CD4-positive, alpha-beta memory T cell (primary cell): ENCODE results near the gene AKNA. TPM values are rescaled to one million over a fixed set of nuclear protein-coding genes. Genes with fewer than 3 reads are reported as not detected.
A peak's percentile ranks its signal among the peaks of the same experiment; 100 is the strongest.

Experiments
- CTCF ChIA-PET: fragments of 350-600 bp; sonication (Branson Sonifier 250); formaldehyde crosslinking; loops from one replicate; lab custom pipeline; 2021; ENCODE audit warnings: inconsistent platforms; ENCODE audit not compliant: partially characterized antibody; lab: Charles Lee
- POLR2A ChIA-PET: fragments of 350-600 bp; sonication (Branson Sonifier 250); formaldehyde crosslinking; loops from one replicate; lab custom pipeline; 2021; ENCODE audit not compliant: partially characterized antibody; lab: Charles Lee
- DNase-seq, 5 donors: peaks; one replicate each; pipeline versions ENCODE4 v3.0.0 to v3.0.0-alpha.2; 2020 to 2022; ENCODE audit warnings: mixed read lengths in 1 of 5
- H3K27ac ChIP-seq: one replicate; pipeline ENCODE4 v1.7.0; 2013; ENCODE audit warnings: low read depth, low read length
- H3K27me3 ChIP-seq: 2 replicates; pipeline ENCODE4 v1.7.0; 2013; ENCODE audit warnings: mild to moderate bottlenecking, low read length, moderate library complexity; ENCODE audit not compliant: insufficient read depth
- H3K36me3 ChIP-seq: 2 replicates; pipeline ENCODE4 v1.7.0; 2013; ENCODE audit warnings: mild to moderate bottlenecking, low read length, moderate library complexity; ENCODE audit not compliant: insufficient read depth
- H3K4me1 ChIP-seq: 2 replicates; pipeline ENCODE4 v1.7.0; 2013; ENCODE audit warnings: mild to moderate bottlenecking, low read length, moderate library complexity; ENCODE audit not compliant: insufficient read depth
- H3K4me3 ChIP-seq, 2 donors: one replicate each; pipeline ENCODE4 v1.7.0; 2013; ENCODE audit warnings: low read length in 2 of 2, mild to moderate bottlenecking in 1 of 2
- H3K9me3 ChIP-seq, 2 donors: one replicate each; pipeline ENCODE4 v1.7.0; 2013; ENCODE audit warnings: low read length in 2 of 2, control low read depth in 1 of 2; ENCODE audit not compliant: control insufficient read depth in 1 of 2
- H3K27ac Mint-ChIP-seq, 7 donors: one replicate each; pipeline ENCODE4 v1.8.0; 2020 to 2021; ENCODE audit warnings: mixed read lengths in 7 of 7, mild to moderate bottlenecking in 6 of 7, inconsistent platforms in 3 of 7, moderate library complexity in 3 of 7
- H3K27me3 Mint-ChIP-seq, 2 donors: one replicate each; pipeline ENCODE4 v1.8.0; 2020 to 2021; ENCODE audit warnings: mixed read lengths in 2 of 2
- H3K36me3 Mint-ChIP-seq, 2 donors: one replicate each; pipeline ENCODE4 v1.8.0; 2020 to 2021; ENCODE audit warnings: mixed read lengths in 2 of 2, inconsistent platforms in 1 of 2, mild to moderate bottlenecking in 1 of 2
- H3K4me1 Mint-ChIP-seq, 4 donors: one replicate each; pipeline ENCODE4 v1.8.0; 2020 to 2021; ENCODE audit warnings: mixed read lengths in 4 of 4, mild to moderate bottlenecking in 1 of 4
- H3K4me3 Mint-ChIP-seq, 8 donors: one replicate each; pipeline ENCODE4 v1.8.0; 2020 to 2021; ENCODE audit warnings: mixed read lengths in 8 of 8, mild to moderate bottlenecking in 7 of 8, moderate library complexity in 6 of 8, inconsistent platforms in 3 of 8
- H3K9me3 Mint-ChIP-seq, 8 donors: one replicate each; pipeline ENCODE4 v1.8.0; 2020 to 2021; ENCODE audit warnings: mixed read lengths in 8 of 8, mild to moderate bottlenecking in 5 of 8, inconsistent platforms in 3 of 8, moderate library complexity in 1 of 8
- intact Hi-C: fragments of 100-400 bp; cut with micrococcal nuclease; formaldehyde crosslinking; loops from one replicate; pipeline ENCODE4 v1.15.1; 2023
- polyA plus RNA-seq, 2 donors: library from polyadenylated mRNA; unstranded; fragments of 300-500 nt; fragmentation: Illumina TruSeq; gene quantifications; one replicate each; pipeline ENCODE4 v1.2.3, GENCODE V29; 2021
- total RNA-seq, 2 experiments: library from RNA; stranded (reverse); gene quantifications; one replicate each; pipeline ENCODE4 v1.2.3, GENCODE V29; 2021

Gene AKNA
- total and polyA plus RNA-seq, 4 experiments from 2014 or later: 1.9 to 375 (median 205) TPM

- Histone ChIP-seq H3K9me3 (no peaks in the 10 kb centered on the region), H3K27ac (peak overlapping the region; percentile 88), H3K36me3 (no peaks in the 10 kb centered on the region), H3K4me1 (peaks cover 77% of the 10 kb centered on the region), H3K27me3 (no peaks in the 10 kb centered on the region), H3K4me3 (peak overlapping the region; percentile 78 to 99)
- H3K9me3 Mint-ChIP-seq: peaks cover 0 to 2% (median 0%) of the 10 kb centered on the region in 8 donors
- peak overlapping the region; percentile 95 to 100 (median 97) for H3K4me3 Mint-ChIP-seq
- ChIA-PET CTCF (interaction anchor here (1.0 to 8.0 kb wide), 11 partner anchors 9 to 266 kb away, joined by 3 to 85 read pairs (median 18); partner anchors contain the start of gene ATP6V1G1), POLR2A (interaction anchor here (1.0 to 29.4 kb wide), 19 partner anchors 8 to 543 kb away, joined by 3 to 1614 read pairs (median 8); partner anchors contain the start of genes ATP6V1G1, TMEM268, TNFSF8 and WHRN)
- peak overlapping the region; percentile 96 to 99 (median 97) for H3K27ac Mint-ChIP-seq
- intact Hi-C loops: loop anchor here (5.0 to 10.0 kb wide), 3 partner anchors 120 to 538 kb away; partner anchors contain the start of gene WHRN
- peaks cover 42 to 91% (median 67%) of the 10 kb centered on the region in 4 donors for H3K4me1 Mint-ChIP-seq
- peak in 2 of 5 donors; percentile 35 to 46 for DNase-seq
- no peaks in the 10 kb centered on the region for H3K27me3 Mint-ChIP-seq
- H3K36me3 Mint-ChIP-seq: peaks cover 50 to 74% of the 10 kb centered on the region in 2 donors
Measured at GRCh38 chr9:114386886-114387679, 699 bp downstream of the AKNA start.

DNA sequence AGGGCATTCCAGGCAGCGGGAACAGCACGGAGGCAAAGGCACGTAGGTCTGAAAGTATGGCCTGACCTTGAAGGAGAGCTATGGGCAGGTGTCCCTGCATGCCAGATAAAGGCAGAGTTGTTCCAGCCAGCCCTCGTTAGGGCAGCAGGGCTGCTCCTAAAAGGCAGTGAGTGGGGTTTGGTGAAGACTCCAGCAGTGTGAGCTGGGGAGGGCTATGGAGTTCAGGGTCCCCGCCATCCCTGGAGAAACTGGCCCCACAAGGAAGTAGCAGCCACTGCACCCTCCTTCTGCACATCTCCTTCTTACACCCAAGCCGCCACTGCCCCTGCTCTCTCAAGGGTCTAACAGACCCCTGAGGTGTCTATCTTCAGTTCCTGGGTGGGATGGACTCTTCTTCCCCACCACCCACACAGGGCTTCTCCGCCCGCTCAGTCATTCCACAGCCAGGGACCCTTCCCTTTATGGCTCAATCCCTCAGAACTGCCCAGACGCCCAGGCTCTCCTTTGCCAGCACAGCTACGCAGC is 1.4 kb downstream of the AKNA start:
- H3K27ac ChIP-seq: peak overlapping the region; percentile 88
- H3K4me3 ChIP-seq: peak overlapping the region; percentile 78 to 99
- no peaks in the 10 kb centered on the region for H3K36me3 ChIP-seq
- intact Hi-C loops: loop anchor here (5.0 to 10.0 kb wide), 3 partner anchors 121 to 538 kb away; partner anchors contain the start of gene WHRN
- ChIA-PET POLR2A (interaction anchor here (0.8 to 29.4 kb wide), 15 partner anchors 9 to 543 kb away, joined by 3 to 1614 read pairs (median 9); partner anchors contain the start of genes ATP6V1G1 and WHRN), CTCF (interaction anchor here (1.2 to 8.0 kb wide), 12 partner anchors 9 to 267 kb away, joined by 3 to 85 read pairs (median 14); partner anchors contain the start of gene ATP6V1G1)
- H3K4me1 ChIP-seq: peaks cover 79% of the 10 kb centered on the region
- H3K27me3 ChIP-seq: no peaks in the 10 kb centered on the region
- Mint-ChIP-seq H3K27me3 (no peaks in the 10 kb centered on the region), H3K4me3 (peak overlapping the region; percentile 95 to 100 (median 97)), H3K9me3 (peaks cover 0 to 2% (median 0%) of the 10 kb centered on the region in 8 donors), H3K27ac (peak overlapping the region; percentile 96 to 99 (median 97)), H3K36me3 (peaks cover 56 to 77% of the 10 kb centered on the region in 2 donors), H3K4me1 (peaks cover 46 to 92% (median 68%) of the 10 kb centered on the region in 4 donors)
- no peaks in the 10 kb centered on the region for H3K9me3 ChIP-seq
- DNase-seq: peak in 1 of 5 donors; percentile 40

GRCh38 chr9:114385397-114386181 is 2.2 kb downstream of the AKNA start:
- peaks cover 7% of the 10 kb centered on the region for H3K36me3 ChIP-seq
- H3K9me3 ChIP-seq: no peaks in the 10 kb centered on the region
- peaks cover 44 to 91% (median 66%) of the 10 kb centered on the region in 4 donors for H3K4me1 Mint-ChIP-seq
- peaks cover 0 to 2% (median 0%) of the 10 kb centered on the region in 8 donors for H3K9me3 Mint-ChIP-seq
- H3K4me3 ChIP-seq: peak overlapping the region; percentile 78 to 99
- intact Hi-C loops: loop anchor here (1.0 to 10.0 kb wide), 7 partner anchors 12 to 539 kb away; partner anchors contain the start of gene WHRN
- H3K27ac ChIP-seq: peak overlapping the region; percentile 88
- CTCF ChIA-PET: interaction anchor here (0.9 to 8.0 kb wide), 18 partner anchors 8 to 268 kb away, joined by 3 to 85 read pairs (median 5); partner anchors contain the start of gene ATP6V1G1
- no peaks in the 10 kb centered on the region for H3K27me3 Mint-ChIP-seq
- peaks cover 55 to 76% of the 10 kb centered on the region in 2 donors for H3K36me3 Mint-ChIP-seq
- H3K27ac Mint-ChIP-seq: peak overlapping the region; percentile 96 to 99 (median 97)
- peaks cover 79% of the 10 kb centered on the region for H3K4me1 ChIP-seq
- DNase-seq: peak; percentile 91 to 98 (median 93)
- no peaks in the 10 kb centered on the region for H3K27me3 ChIP-seq
- H3K4me3 Mint-ChIP-seq: peak overlapping the region; percentile 95 to 100 (median 97)
- POLR2A ChIA-PET: interaction anchor here (0.7 to 29.4 kb wide), 16 partner anchors 8 to 545 kb away, joined by 3 to 1614 read pairs (median 8); partner anchors contain the start of genes ATP6V1G1, TNFSF8 and WHRN

DNA sequence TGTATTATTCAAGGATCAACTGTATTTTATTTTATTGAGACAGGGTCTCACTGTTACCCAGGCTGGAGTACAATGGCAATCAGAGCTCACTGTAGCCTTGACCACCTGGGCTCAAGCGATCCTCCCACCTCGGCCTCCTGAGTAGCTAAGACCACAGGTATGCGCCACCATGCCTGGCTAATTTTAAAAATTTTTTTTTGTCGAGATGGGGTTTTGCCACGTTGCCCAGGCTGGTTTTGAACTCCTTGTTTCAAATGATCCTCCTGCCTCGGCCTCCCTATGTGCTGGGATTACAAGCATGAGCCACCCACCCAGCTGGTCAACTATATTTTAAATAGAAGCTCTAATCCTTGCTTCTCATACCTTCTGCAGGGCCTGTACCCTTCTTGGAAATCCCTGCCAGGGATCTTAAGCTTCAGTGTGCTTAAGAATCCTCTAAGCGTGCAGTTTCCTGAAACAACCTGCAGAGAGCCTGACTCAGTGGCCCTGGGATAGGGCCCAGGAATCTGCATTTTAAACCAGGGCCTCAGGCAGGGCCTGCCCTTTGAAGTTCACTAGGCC is 2.9 kb downstream of the AKNA start:
- Mint-ChIP-seq H3K36me3 (peaks cover 59 to 75% of the 10 kb centered on the region in 2 donors), H3K27ac (peak overlapping the region; percentile 96 to 99 (median 97)), H3K27me3 (no peaks in the 10 kb centered on the region), H3K4me3 (peak overlapping the region; percentile 95 to 100 (median 97)), H3K4me1 (peaks cover 41 to 90% (median 64%) of the 10 kb centered on the region in 4 donors), H3K9me3 (peaks cover 0 to 2% (median 0%) of the 10 kb centered on the region in 8 donors)
- Histone ChIP-seq H3K36me3 (peaks cover 13% of the 10 kb centered on the region), H3K27ac (peak overlapping the region; percentile 88), H3K4me3 (peak overlapping the region; percentile 44 to 78), H3K27me3 (no peaks in the 10 kb centered on the region), H3K4me1 (peaks cover 79% of the 10 kb centered on the region), H3K9me3 (no peaks in the 10 kb centered on the region)
- POLR2A ChIA-PET: interaction anchor here (0.7 to 29.4 kb wide), 17 partner anchors 8 to 546 kb away, joined by 3 to 1614 read pairs (median 7); partner anchors contain the start of genes ATP6V1G1, TNFSF8 and WHRN
- CTCF ChIA-PET: interaction anchor here (1.0 to 8.0 kb wide), 16 partner anchors 8 to 268 kb away, joined by 3 to 85 read pairs (median 6); partner anchors contain the start of gene ATP6V1G1
- intact Hi-C loops: loop anchor here (1.0 to 10.0 kb wide), 7 partner anchors 12 to 540 kb away; partner anchors contain the start of gene WHRN
- no peak for DNase-seq

- Histone ChIP-seq H3K27me3 (no peaks in the 10 kb centered on the region), H3K4me3 (peak overlapping the region; percentile 44 to 78), H3K27ac (peak overlapping the region; percentile 88), H3K36me3 (peaks cover 19% of the 10 kb centered on the region), H3K9me3 (no peaks in the 10 kb centered on the region), H3K4me1 (peaks cover 79% of the 10 kb centered on the region)
- intact Hi-C loops: loop anchor here (2.0 to 10.0 kb wide), 3 partner anchors 36 to 540 kb away; no protein-coding TSS in a partner anchor
- peak overlapping the region; percentile 95 to 100 (median 97) for H3K4me3 Mint-ChIP-seq
- ChIA-PET CTCF (interaction anchor here (1.4 to 8.0 kb wide), 9 partner anchors 8 to 269 kb away, joined by 5 to 85 read pairs (median 33); no protein-coding TSS in a partner anchor), POLR2A (interaction anchor here (1.2 to 29.4 kb wide), 9 partner anchors 7 to 228 kb away, joined by 3 to 1614 read pairs (median 10); partner anchors contain the start of gene ATP6V1G1)
- peak in 1 of 5 donors; percentile 38 for DNase-seq
- H3K9me3 Mint-ChIP-seq: peaks cover 0 to 2% (median 0%) of the 10 kb centered on the region in 8 donors
- peaks cover 37 to 90% (median 61%) of the 10 kb centered on the region in 4 donors for H3K4me1 Mint-ChIP-seq
- peaks cover 65 to 80% of the 10 kb centered on the region in 2 donors for H3K36me3 Mint-ChIP-seq
- peak overlapping the region; percentile 96 to 99 (median 97) for H3K27ac Mint-ChIP-seq
- H3K27me3 Mint-ChIP-seq: no peaks in the 10 kb centered on the region
Measured at GRCh38 chr9:114384341-114384740, 3.4 kb downstream of the AKNA start.
